Omental fat pad (tissue), 4 donors: ENCODE measurements around the gene PRKCQ. TPM values are rescaled to one million over a fixed set of nuclear protein-coding genes. Genes with fewer than 3 reads are reported as not detected.

Source experiments
- ATAC-seq: fragments of 150-250 bp; one replicate; pipeline ENCODE4 v1.9.1; 2016; ENCODE audit warnings: mild to moderate bottlenecking, moderate library complexity; ENCODE audit not compliant: low FRiP score
- DNase-seq: peaks from one replicate; pipeline ENCODE4 v3.0.0-alpha.2; 2019; ENCODE audit warnings: low spot score
- CTCF ChIP-seq, 3 donors: fragments of 450-650 bp; IDR thresholded peaks; one replicate each; pipeline ENCODE4 v1.5.1; 2016 to 2017; ENCODE audit warnings: antibody characterized with exemption in 3 of 3, mild to moderate bottlenecking in 3 of 3, moderate library complexity in 2 of 3
- total RNA-seq, 4 donors: library from RNA; depleted of rRNA; stranded (reverse); fragments of >200 nt; gene quantifications; one replicate each; pipeline ENCODE4 v1.1.0, GENCODE V29; 2016

Gene PRKCQ
- total RNA-seq, 4 donors from 2014 or later, result 0.56 to 1.9 (median 0.86) TPM

GRCh38 chr10:6574664-6575176 is 5.4 kb downstream of the PRKCQ start:
- DNase-seq (no peak), ATAC-seq (no peak)
- no peak for TF ChIP-seq CTCF (IDR thresholded peaks at IDR 0.05)

GRCh38 chr10:6570893-6571292 is 9.2 kb downstream of the PRKCQ start:
- ATAC-seq (no peak), DNase-seq (no peak)
- TF ChIP-seq CTCF (IDR thresholded peaks at IDR 0.05), result no peak

- ATAC-seq (no peak), DNase-seq (no peak)
- no peak for TF ChIP-seq CTCF (IDR thresholded peaks at IDR 0.05)
Observed at GRCh38 chr10:6569259-6569658, 10.8 kb downstream of the PRKCQ start.

- no peak for DNase-seq
- ATAC-seq, result no peak
- no peak for TF ChIP-seq CTCF (IDR thresholded peaks at IDR 0.05)
Observed at GRCh38 chr10:6567884-6568283, 12.2 kb downstream of the PRKCQ start.

- no peak for TF ChIP-seq CTCF (IDR thresholded peaks at IDR 0.05)
- ATAC-seq (no peak), DNase-seq (no peak)
Observed at GRCh38 chr10:6567203-6567703, 12.8 kb downstream of the PRKCQ start.

- no peak for DNase-seq
- TF ChIP-seq CTCF (IDR thresholded peaks at IDR 0.05), result no peak
- no peak for ATAC-seq
Observed at GRCh38 chr10:6565588-6565987, 14.5 kb downstream of the PRKCQ start.

- DNase-seq, result no peak
- no peak for ATAC-seq
Observed at GRCh38 chr10:6564367-6564766, 15.7 kb downstream of the PRKCQ start.

More at GRCh38 chr10:6564367-6564766, 15.7 kb downstream of the PRKCQ start:
- TF ChIP-seq CTCF (IDR thresholded peaks at IDR 0.05), result no peak
